HG02642 (cell line): ENCODE results near the gene CTBS.
"Not testable (repeated sequence)": the region's sequence is repeated elsewhere in the genome, so short reads cannot be mapped to it uniquely, and the experiment has no call there.

Experiments
- ATAC-seq: cut with Tn5 transposase; IDR thresholded peaks from one replicate; pipeline ENCODE4 v1.9.1; 2021; ENCODE audit warnings: mild to moderate bottlenecking; ENCODE audit not compliant: unreplicated experiment, poor library complexity

CTBS gene

GRCh38 chr1:84573967-84574842 lies at the start of gene CTBS:
TSS of gene CTBS (minus strand) at chr1:84574440. CDS start at chr1:84574415, 25 bp downstream.
- peak; percentile 89 for ATAC-seq

GRCh38 chr1:84621553-84621952 lies 47.3 kb upstream of the CTBS start:
- no peak for ATAC-seq

- ATAC-seq = peak; percentile 97
These were observed 46.6 kb upstream of the CTBS start for GRCh38 chr1:84620720-84621313.

- no peak for ATAC-seq
These were observed 45.3 kb upstream of the CTBS start for GRCh38 chr1:84619383-84620102.

GRCh38 chr1:84617349-84617748 lies 43.1 kb upstream of the CTBS start:
- ATAC-seq = no peak

- ATAC-seq = no peak
These were observed 41.5 kb upstream of the CTBS start for GRCh38 chr1:84615790-84616189.

GRCh38 chr1:84613887-84614286 lies 39.6 kb upstream of the CTBS start:
- ATAC-seq = no peak

GRCh38 chr1:84613026-84613425 lies 38.8 kb upstream of the CTBS start:
- no peak for ATAC-seq

- ATAC-seq = peak; percentile 52
These were observed 37.6 kb upstream of the CTBS start for GRCh38 chr1:84611796-84612195.

- no peak for ATAC-seq
These were observed 36.9 kb upstream of the CTBS start for GRCh38 chr1:84611091-84611490.

GRCh38 chr1:84606977-84607376 lies 32.7 kb upstream of the CTBS start:
- ATAC-seq = no peak

- no peak for ATAC-seq
These were observed 30.9 kb upstream of the CTBS start for GRCh38 chr1:84605157-84605556.

GRCh38 chr1:84603941-84604830 lies 29.9 kb upstream of the CTBS start:
- ATAC-seq = no peak

GRCh38 chr1:84603223-84603622 lies 29.0 kb upstream of the CTBS start:
- ATAC-seq = no peak

GRCh38 chr1:84600796-84601195 lies 26.6 kb upstream of the CTBS start:
- no peak for ATAC-seq

GRCh38 chr1:84598846-84599741 lies 24.9 kb upstream of the CTBS start:
- ATAC-seq = peak; percentile 80

GRCh38 chr1:84598418-84598817 lies 24.2 kb upstream of the CTBS start:
- no peak for ATAC-seq

GRCh38 chr1:84597011-84597410 lies 22.8 kb upstream of the CTBS start:
- ATAC-seq = no peak

GRCh38 chr1:84594959-84595358 lies 20.7 kb upstream of the CTBS start:
- ATAC-seq = not testable (repeated sequence)
